HG02884 (cell line): ENCODE measurements around the gene TDRD12.

Source experiments
- ATAC-seq: cut with Tn5 transposase; IDR thresholded peaks from one replicate; pipeline ENCODE4 v1.9.1; 2021; ENCODE audit warnings: mild to moderate bottlenecking, moderate library complexity; ENCODE audit not compliant: unreplicated experiment

Gene TDRD12

GRCh38 chr19:32800754-32801153, 81.2 kb downstream of the TDRD12 start:
- ATAC-seq = no peak

- ATAC-seq = no peak
Measured at GRCh38 chr19:32802840-32803239, 83.3 kb downstream of the TDRD12 start.

- ATAC-seq = no peak
Measured at GRCh38 chr19:32808236-32808635, 88.7 kb downstream of the TDRD12 start.

- ATAC-seq = no peak
Measured at GRCh38 chr19:32809254-32809653, 89.7 kb downstream of the TDRD12 start.

DNA sequence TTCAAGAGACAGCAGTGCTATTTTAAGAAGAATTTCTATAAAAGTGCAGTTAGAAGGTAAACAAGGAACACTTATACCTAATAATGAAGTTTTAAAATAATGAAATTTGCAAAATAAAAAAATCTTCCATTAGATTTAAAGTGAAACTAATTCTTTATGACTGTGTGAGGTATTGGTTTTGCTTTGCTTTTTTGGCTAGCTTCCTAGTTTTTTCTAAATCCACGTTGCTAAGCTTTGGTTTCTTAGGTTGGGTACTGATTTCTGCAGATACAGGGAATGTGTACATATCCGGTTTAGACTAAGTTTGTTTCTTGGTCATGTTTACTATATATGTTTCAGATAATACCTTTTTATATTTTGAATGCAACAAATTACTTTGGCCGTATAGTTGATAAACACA, 90.2 kb downstream of the TDRD12 start:
- no peak for ATAC-seq

DNA sequence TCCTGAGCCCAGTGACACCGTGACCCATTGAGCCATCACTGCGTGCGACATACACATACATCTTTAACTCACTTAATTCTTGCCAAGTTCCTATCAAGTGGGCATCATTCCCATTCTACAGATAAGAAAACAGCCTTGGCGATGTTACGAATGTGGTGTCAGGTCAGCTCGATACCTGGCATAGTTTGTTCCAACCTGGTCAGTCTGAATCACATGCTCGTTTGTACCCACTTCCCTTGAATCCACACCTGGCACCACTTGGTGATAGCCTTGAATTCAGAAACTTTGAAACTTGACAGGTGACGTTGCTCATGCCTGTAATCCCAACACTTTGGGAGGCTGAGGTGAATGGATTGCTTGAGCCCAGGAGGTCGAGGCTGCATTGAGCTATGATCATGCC, 90.9 kb downstream of the TDRD12 start:
- ATAC-seq = no peak

- no peak for ATAC-seq
Measured at GRCh38 chr19:32811151-32811550, 91.6 kb downstream of the TDRD12 start.

DNA sequence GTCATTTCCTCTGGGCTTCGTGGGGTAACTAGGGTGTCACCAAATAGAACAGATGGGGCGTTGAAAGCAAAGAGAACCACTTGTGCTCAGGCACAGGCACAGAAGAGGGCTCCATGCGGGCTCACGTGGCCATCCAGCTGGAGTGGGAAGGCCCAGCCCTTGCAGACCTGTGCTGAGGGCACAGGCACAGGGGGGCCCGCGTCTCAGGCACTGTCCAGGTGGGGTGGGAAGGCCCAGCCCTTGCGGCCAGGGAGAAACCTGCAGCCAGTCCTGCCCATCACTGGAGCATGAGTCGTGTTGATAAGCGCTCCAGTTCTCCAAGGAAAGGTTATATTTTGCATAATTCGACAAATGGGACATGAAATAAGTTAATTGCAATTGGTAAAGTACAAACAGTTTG, 92.5 kb downstream of the TDRD12 start:
- no peak for ATAC-seq

- ATAC-seq = no peak
Measured at GRCh38 chr19:32812571-32812970, 93.0 kb downstream of the TDRD12 start.

GRCh38 chr19:32813862-32814425, 94.4 kb downstream of the TDRD12 start:
- ATAC-seq = no peak

- ATAC-seq = no peak
Measured at GRCh38 chr19:32814624-32815023, 95.1 kb downstream of the TDRD12 start.

DNA sequence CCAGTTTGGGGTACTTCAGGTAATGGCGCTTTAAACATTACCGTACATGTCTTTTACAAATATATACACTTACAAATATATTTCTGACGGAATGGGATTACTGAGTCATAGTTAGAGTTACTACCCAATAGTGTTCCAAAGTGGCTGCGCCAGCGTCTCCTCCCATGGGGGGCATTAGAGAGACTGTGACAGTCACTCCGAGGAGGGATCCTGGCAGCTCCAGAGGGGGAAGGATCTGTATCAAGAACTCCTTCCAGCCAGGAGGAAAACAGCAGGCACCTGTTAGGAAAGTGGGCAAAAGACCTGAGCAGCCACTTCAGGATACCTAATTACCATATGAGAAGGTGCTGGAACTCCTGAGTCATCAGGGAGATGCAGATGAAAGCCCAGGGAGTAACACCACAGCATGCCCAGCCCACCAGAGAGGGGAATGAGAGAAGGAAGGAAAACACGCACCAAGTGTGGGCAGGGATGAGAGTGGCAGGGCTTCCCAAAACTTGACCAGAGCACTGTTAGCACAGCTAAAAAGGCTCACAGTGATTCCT, 97.1 kb downstream of the TDRD12 start:
- no peak for ATAC-seq

GRCh38 chr19:32817569-32818476, 98.3 kb downstream of the TDRD12 start:
- ATAC-seq = no peak

- no peak for ATAC-seq
Measured at GRCh38 chr19:32818536-32818935, 99.0 kb downstream of the TDRD12 start.

GRCh38 chr19:32819419-32820400, 100.1 kb downstream of the TDRD12 start:
- ATAC-seq = no peak

GRCh38 chr19:32822916-32823746, 103.6 kb downstream of the TDRD12 start:
- ATAC-seq = no peak

DNA sequence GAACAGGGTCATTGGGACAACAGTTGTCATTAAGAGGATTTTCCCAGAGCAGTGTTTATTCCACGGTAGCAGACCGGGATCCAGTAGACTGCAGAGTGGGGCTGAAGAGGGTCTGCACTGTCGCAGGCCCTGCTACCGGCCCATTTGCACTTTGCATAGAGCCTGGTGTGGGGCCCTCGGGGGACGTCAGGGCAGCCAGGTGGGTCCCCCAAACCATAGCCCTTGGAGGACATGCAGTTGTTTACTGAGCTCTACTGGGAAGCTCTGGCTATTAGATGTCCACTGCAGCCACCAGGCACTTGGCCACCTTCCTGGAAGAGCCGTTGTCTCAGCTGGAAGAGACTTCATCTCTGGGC, 104.2 kb downstream of the TDRD12 start:
- no peak for ATAC-seq

DNA sequence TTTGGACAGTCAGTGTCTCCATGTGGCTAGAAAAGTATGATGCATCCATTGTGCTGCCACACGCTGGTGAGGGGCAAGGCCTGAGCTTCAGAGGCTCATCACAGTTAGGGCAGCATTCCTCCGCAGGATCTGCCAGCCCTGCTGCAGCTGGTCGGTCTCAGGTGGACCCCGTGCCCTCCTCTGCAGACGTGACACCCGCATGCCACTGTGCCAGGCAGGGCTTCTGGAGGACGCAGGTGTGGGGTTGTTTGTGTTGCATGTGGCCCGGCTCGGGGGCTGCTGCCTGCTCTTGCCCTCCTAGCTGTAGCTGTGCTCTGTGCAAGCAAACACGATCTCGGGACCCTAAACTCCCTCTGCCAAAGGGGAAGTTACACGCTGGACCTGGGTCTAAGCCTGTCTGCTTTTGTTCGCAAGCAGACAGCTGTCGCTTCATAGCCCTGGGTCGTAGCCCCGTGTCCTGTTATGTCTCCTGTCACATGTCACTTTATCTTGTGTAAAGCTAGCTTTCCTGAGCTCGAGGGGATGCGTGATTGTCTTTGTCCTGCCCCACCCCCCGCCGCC, 104.7 kb downstream of the TDRD12 start:
- ATAC-seq = no peak

- ATAC-seq = no peak
Measured at GRCh38 chr19:32824916-32825608, 105.5 kb downstream of the TDRD12 start.
